Gastroesophageal sphincter (tissue), 3 donors: Measurements from ENCODE around the gene BAZ1A.

Experiments
- EP300 ChIP-seq: sonication (generic); formaldehyde crosslinking; IDR thresholded peaks from one replicate; pipeline ENCODE4 v1.6.1; 2017; ENCODE audit warnings: antibody characterized with exemption, mild to moderate bottlenecking
- POLR2A ChIP-seq, 2 donors: fragments of 450-650 bp; IDR thresholded peaks; one replicate each; pipeline ENCODE4 v1.6.1; 2017; ENCODE audit warnings: antibody characterized with exemption in 2 of 2, mild to moderate bottlenecking in 2 of 2, moderate library complexity in 1 of 2
- TF ChIP-seq, protein P1 (sequence below), 4 experiments: fragments of 200-600 bp in 2 of 4; fragments of 450-650 bp in 2 of 4; sonication (generic) in 1 of 4; IDR thresholded peaks; one replicate each; pipeline ENCODE4 v1.5.1; 2017 to 2019; ENCODE audit warnings: antibody characterized with exemption in 4 of 4, mild to moderate bottlenecking in 2 of 4, moderate library complexity in 2 of 4

DNA sequence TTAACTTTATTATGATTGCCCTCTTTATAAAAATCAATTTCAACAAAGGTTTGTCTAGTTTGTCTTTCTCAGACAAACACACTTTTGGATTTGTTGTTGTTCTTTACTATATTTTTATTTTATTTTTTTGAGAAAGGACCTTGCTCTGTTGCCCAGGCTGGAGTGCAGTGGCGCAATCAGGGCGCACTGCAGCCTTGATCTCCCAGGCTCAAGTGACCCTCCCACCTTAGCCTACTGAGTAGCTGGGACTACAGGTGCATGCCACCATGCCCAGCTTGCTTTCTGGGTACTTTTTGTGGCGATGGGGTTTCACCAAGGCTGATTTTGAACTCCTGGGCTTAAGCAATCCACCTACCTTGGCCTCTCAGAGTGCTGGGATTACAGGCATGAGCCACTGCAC lies 96.4 kb downstream of the BAZ1A start:
- TF ChIP-seq, protein P1, sequence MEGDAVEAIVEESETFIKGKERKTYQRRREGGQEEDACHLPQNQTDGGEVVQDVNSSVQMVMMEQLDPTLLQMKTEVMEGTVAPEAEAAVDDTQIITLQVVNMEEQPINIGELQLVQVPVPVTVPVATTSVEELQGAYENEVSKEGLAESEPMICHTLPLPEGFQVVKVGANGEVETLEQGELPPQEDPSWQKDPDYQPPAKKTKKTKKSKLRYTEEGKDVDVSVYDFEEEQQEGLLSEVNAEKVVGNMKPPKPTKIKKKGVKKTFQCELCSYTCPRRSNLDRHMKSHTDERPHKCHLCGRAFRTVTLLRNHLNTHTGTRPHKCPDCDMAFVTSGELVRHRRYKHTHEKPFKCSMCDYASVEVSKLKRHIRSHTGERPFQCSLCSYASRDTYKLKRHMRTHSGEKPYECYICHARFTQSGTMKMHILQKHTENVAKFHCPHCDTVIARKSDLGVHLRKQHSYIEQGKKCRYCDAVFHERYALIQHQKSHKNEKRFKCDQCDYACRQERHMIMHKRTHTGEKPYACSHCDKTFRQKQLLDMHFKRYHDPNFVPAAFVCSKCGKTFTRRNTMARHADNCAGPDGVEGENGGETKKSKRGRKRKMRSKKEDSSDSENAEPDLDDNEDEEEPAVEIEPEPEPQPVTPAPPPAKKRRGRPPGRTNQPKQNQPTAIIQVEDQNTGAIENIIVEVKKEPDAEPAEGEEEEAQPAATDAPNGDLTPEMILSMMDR (IDR thresholded peaks at IDR 0.05) = no peak
- TF ChIP-seq POLR2A (IDR thresholded peaks at IDR 0.05) = no peak
- no peak for TF ChIP-seq EP300
